ENCODE results near the gene CASS4.

DNA sequence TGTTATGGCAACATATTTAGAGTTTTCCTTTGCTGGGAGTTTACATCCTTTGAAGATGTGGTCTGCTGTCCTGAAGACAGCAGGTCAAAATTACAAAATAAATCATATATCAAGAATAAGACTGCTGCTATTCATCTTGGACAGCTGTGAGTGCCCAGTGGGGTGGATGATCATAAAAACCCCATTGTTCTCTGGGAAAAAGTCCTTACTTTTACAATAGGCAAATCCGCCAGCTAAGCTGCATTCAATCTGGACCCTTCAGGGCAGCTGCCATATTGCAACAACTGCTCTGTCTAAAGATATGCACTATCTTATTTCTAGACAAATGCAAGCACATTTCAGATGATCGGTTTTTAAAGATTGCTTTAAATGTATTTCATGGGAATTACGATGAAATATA lies 19.4 kb downstream of the CASS4 start:
- TF ChIP-seq POLR2A (IDR thresholded peaks at IDR 0.05) = no peak
- TF ChIP-seq, protein P1, sequence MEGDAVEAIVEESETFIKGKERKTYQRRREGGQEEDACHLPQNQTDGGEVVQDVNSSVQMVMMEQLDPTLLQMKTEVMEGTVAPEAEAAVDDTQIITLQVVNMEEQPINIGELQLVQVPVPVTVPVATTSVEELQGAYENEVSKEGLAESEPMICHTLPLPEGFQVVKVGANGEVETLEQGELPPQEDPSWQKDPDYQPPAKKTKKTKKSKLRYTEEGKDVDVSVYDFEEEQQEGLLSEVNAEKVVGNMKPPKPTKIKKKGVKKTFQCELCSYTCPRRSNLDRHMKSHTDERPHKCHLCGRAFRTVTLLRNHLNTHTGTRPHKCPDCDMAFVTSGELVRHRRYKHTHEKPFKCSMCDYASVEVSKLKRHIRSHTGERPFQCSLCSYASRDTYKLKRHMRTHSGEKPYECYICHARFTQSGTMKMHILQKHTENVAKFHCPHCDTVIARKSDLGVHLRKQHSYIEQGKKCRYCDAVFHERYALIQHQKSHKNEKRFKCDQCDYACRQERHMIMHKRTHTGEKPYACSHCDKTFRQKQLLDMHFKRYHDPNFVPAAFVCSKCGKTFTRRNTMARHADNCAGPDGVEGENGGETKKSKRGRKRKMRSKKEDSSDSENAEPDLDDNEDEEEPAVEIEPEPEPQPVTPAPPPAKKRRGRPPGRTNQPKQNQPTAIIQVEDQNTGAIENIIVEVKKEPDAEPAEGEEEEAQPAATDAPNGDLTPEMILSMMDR (IDR thresholded peaks at IDR 0.05) = no peak
- no peak for TF ChIP-seq POLR2AphosphoS5 (IDR thresholded peaks at IDR 0.05; ENCODE audit: insufficient read depth in 1 of 2, low read depth in 1 of 2)
